ENCODE measurements around the gene CD86. TPM values are rescaled to one million over a fixed set of nuclear protein-coding genes. Genes with fewer than 3 reads are reported as not detected.

The CD86 gene
- total and polyA plus RNA-seq, 9 of the 15 experiments (the other 6 are each of a cell fraction or from before 2014, with no cell fraction given) = 0.16 TPM; not detected in 8

DNA sequence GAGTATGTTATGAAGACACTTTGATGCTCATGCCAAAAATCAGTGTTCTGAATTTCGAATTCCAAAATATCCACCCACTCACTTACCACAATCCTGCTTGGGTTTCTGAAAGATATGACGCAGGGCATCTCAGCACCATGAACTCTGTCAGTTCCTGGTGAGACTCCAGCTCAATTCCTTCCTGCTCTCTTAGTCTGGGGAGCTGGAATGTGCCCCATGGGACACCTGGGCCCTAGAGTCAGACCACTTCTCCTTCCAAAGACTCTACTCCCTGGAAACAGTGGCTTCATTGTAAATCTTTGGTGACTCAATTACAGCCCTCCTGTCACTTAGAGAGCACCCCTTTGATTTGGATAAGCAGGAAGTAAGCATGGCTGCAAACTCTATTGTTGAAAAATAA is 50.5 kb downstream of the CD86 start:
- Histone ChIP-seq H3K9me3 (replicated peaks; ENCODE audit: control insufficient read depth, insufficient read depth, low read depth, low read length) (no peaks in the 10 kb centered on the region), H3K4me1 (replicated peaks in 1 of 2; ENCODE audit: control insufficient read depth in 2 of 2, insufficient read depth in 2 of 2, low read length in 2 of 2) (no peaks in the 10 kb centered on the region), H2AFZ (ENCODE audit: low read depth, low read length) (no peak overlapping the region), H3K79me2 (ENCODE audit: control insufficient read depth, insufficient read depth, low read length) (no peaks in the 10 kb centered on the region), H3K4me2 (ENCODE audit: insufficient read depth, low read length) (no peak overlapping the region), H3K9me1 (ENCODE audit: control insufficient read depth, insufficient read depth, low read length) (no peaks in the 10 kb centered on the region), H4K20me1 (replicated peaks; ENCODE audit: control insufficient read depth, insufficient read depth, low read length) (no peaks in the 10 kb centered on the region), H3K36me3 (ENCODE audit: control insufficient read depth, insufficient read depth, low read length) (no peaks in the 10 kb centered on the region), H3K27ac (ENCODE audit: extremely low read depth, low read depth, low read length) (no peak overlapping the region), H3K4me3 (no peak overlapping the region), H3K27me3 (ENCODE audit: control insufficient read depth in 2 of 2, insufficient read depth in 2 of 2, low read length in 2 of 2) (no peaks in the 10 kb centered on the region; a peak in 1 of 5 replicates), H3K9ac (ENCODE audit: insufficient read depth in 1 of 2, low read depth in 2 of 2, low read length in 2 of 2) (no peak overlapping the region)
- FAIRE-seq (no peak), DNase-seq (ENCODE audit: extremely low read depth in 1 of 4, low spot score in 3 of 4) (no peak), ATAC-seq (no peak)
- intact Hi-C loops (cut with micrococcal nuclease) = no loop called here
- TF ChIP-seq TCFL5 (CRISPR knock-in tag; conservative IDR thresholded peaks at IDR 0.05) (no peak), BRD9 (IDR thresholded peaks at IDR 0.05; ENCODE audit: low read depth, partially characterized antibody) (no peak), ZSCAN29 (IDR thresholded peaks at IDR 0.05) (no peak), KLF10 (CRISPR knock-in tag; IDR thresholded peaks at IDR 0.05) (no peak), IRF2 (CRISPR knock-in tag; IDR thresholded peaks at IDR 0.05) (no peak), RHOXF2B (CRISPR knock-in tag; conservative IDR thresholded peaks at IDR 0.05) (no peak), PHF20 (IDR thresholded peaks at IDR 0.05; ENCODE audit: partially characterized antibody) (no peak)
- TF ChIP-seq, protein P1, sequence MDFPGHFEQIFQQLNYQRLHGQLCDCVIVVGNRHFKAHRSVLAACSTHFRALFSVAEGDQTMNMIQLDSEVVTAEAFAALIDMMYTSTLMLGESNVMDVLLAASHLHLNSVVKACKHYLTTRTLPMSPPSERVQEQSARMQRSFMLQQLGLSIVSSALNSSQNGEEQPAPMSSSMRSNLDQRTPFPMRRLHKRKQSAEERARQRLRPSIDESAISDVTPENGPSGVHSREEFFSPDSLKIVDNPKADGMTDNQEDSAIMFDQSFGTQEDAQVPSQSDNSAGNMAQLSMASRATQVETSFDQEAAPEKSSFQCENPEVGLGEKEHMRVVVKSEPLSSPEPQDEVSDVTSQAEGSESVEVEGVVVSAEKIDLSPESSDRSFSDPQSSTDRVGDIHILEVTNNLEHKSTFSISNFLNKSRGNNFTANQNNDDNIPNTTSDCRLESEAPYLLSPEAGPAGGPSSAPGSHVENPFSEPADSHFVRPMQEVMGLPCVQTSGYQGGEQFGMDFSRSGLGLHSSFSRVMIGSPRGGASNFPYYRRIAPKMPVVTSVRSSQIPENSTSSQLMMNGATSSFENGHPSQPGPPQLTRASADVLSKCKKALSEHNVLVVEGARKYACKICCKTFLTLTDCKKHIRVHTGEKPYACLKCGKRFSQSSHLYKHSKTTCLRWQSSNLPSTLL (IDR thresholded peaks at IDR 0.05) = no peak
- in situ Hi-C loops (cut with MboI) = no loop called here
- CTCF ChIA-PET (ENCODE audit: low intra/inter-chr PET ratio) = no interaction called here
- 0% methylated on average over 2 of the region's 2 CpGs for WGBS (ENCODE audit: insufficient coverage, low coverage, missing lambda C conversion rate)
- BruUV-seq (replicated peaks) = no TSS peak
- POLR2A ChIA-PET = no interaction called here
